Activated naive CD4-positive, alpha-beta T cell treated with anti-CD3 and anti-CD28 coated beads, Interleukin-2, amount 10 ng/mL, durations not matched to agents 7 days and 5 days (primary cell): ENCODE data around the gene MMP14.
"Not testable (repeated sequence)": the region's sequence is repeated elsewhere in the genome, so short reads cannot be mapped to it uniquely, and the experiment has no call there.

ENCODE experiments used
- CTCF ChIA-PET: fragments of 350-600 bp; sonication (Branson Sonifier 250); formaldehyde crosslinking; loops from one replicate; lab custom pipeline; 2021; ENCODE audit warnings: antibody characterized with exemption; lab: Charles Lee
- DNase-seq: peaks from one replicate; pipeline ENCODE4 v3.0.0-alpha.2; 2020
- H3K27ac Mint-ChIP-seq: one replicate; pipeline ENCODE4 v1.8.0; 2021; ENCODE audit warnings: mild to moderate bottlenecking, moderate library complexity, mixed read lengths
- H3K27me3 Mint-ChIP-seq: one replicate; pipeline ENCODE4 v1.8.0; 2021; ENCODE audit warnings: mild to moderate bottlenecking, mixed read lengths
- H3K36me3 Mint-ChIP-seq: one replicate; pipeline ENCODE4 v1.8.0; 2021; ENCODE audit warnings: mixed read lengths
- H3K4me1 Mint-ChIP-seq: one replicate; pipeline ENCODE4 v1.8.0; 2021; ENCODE audit warnings: mixed read lengths
- H3K4me3 Mint-ChIP-seq: one replicate; pipeline ENCODE4 v1.8.0; 2021; ENCODE audit warnings: mild to moderate bottlenecking, moderate library complexity, mixed read lengths
- H3K9me3 Mint-ChIP-seq: one replicate; pipeline ENCODE4 v1.8.0; 2021; ENCODE audit warnings: mixed read lengths

The MMP14 gene

DNA sequence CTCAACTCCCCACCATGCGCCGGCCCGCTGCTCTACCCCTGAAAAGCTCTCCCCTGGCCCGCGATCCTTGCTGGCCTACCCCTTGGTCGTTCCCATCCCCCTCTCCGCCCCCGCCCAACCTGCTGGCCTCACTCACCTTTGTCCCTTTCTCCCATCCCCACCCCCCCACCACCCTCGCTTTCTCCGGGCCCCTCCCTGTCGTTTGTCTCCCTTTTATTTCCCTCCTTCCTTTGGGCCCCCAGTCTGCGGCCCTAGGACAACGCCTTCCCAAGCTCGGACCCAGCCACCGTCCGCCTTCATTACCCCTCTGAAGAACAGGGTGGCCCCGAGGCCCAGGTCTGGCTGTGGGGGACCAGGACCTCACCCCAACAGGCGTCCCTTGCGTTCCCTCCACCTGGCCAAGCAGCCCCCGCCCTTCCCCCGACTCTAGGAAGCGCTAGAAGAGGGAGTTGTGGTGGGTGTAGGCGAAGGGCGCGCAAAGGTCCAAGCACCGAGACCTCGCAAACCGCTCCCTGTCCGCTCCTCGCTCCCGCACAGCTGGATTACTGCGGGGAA, 14.3 kb upstream of the MMP14 start:
- Mint-ChIP-seq H3K27ac (no peak overlapping the region), H3K36me3 (no peaks in the 10 kb centered on the region), H3K9me3 (no peaks in the 10 kb centered on the region), H3K27me3 (peaks cover 58% of the 10 kb centered on the region), H3K4me3 (peak overlapping the region; percentile 38), H3K4me1 (peaks cover 37% of the 10 kb centered on the region)
- DNase-seq = no peak
- CTCF ChIA-PET = interaction anchor here (0.6 to 10.2 kb wide), 24 partner anchors 8 to 261 kb away, joined by 3 to 224 read pairs (median 4); no protein-coding TSS in a partner anchor

DNA sequence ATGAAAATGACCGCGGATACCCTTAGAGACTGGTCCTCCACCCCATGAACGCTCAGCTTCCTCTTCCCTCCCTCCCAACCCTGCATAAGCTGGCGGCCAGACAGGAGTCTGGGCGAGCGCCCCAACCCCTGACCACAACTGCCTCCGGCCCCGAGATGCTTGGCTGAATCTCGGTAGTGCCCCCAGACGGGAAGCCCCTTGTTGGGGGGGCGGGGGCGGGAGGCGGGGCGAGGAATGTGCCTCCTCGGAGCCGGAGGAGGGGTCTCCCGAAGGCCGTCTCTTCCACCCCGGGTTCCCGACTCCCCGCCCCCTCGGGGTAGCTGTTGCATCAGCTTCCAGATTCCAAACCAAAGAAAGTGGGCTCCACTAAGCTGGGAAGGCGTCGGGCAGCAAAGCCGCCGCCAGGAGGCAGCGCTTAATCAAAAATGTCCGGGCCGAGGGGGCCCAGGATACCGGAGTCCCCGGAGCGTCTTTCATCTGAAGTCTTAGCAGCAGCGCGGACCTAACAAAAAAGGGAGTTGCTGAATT, 13.8 kb upstream of the MMP14 start:
- H3K36me3 Mint-ChIP-seq = no peaks in the 10 kb centered on the region
- no peak overlapping the region for H3K27ac Mint-ChIP-seq
- CTCF ChIA-PET = interaction anchor here (0.6 to 10.2 kb wide), 30 partner anchors 8 to 262 kb away, joined by 3 to 224 read pairs (median 4); no protein-coding TSS in a partner anchor
- H3K9me3 Mint-ChIP-seq = no peaks in the 10 kb centered on the region
- H3K4me3 Mint-ChIP-seq = peak overlapping the region; percentile 46
- H3K4me1 Mint-ChIP-seq = peaks cover 37% of the 10 kb centered on the region
- H3K27me3 Mint-ChIP-seq = peaks cover 58% of the 10 kb centered on the region
- peak; percentile 77 for DNase-seq

DNA sequence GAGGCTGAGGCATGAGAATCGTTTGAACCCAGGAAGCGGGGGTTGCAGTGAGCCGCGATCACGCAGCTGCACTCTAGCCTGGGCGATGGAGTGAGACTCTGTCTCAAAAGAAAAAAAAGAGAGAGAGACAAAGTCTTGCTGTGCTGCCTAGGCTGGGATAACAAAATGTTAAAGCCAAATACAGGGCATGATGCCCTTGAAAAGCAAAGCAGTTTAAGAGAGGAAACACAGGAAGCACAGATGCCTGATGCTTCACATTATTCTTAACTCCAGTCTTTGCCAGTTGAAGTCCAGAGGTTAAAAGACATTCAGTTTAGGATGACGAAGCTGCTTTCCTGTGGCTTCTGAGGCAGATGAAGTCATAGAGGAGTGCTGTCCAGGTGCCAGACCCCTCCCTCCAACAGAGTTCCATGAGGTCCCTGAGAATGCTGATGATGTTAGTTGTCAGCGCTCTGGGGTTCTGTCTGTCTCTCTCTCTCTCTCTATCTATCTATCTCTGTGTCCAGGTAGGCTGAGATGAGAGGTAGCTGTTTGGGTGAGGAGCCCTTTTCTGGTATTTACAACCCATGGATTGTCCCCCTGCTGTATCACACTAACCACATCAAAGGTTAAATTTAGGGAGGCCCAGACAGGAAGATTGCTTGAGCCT, 11.6 kb upstream of the MMP14 start:
- Mint-ChIP-seq H3K4me3 (no peak overlapping the region), H3K36me3 (peaks cover 3% of the 10 kb centered on the region), H3K9me3 (no peaks in the 10 kb centered on the region), H3K27ac (peak overlapping the region; percentile 16), H3K27me3 (peaks cover 44% of the 10 kb centered on the region), H3K4me1 (peaks cover 40% of the 10 kb centered on the region)
- peak; percentile 38 for DNase-seq
- CTCF ChIA-PET = interaction anchor here (0.7 to 10.2 kb wide), 9 partner anchors 13 to 254 kb away, joined by 3 to 224 read pairs (median 4); no protein-coding TSS in a partner anchor

DNA sequence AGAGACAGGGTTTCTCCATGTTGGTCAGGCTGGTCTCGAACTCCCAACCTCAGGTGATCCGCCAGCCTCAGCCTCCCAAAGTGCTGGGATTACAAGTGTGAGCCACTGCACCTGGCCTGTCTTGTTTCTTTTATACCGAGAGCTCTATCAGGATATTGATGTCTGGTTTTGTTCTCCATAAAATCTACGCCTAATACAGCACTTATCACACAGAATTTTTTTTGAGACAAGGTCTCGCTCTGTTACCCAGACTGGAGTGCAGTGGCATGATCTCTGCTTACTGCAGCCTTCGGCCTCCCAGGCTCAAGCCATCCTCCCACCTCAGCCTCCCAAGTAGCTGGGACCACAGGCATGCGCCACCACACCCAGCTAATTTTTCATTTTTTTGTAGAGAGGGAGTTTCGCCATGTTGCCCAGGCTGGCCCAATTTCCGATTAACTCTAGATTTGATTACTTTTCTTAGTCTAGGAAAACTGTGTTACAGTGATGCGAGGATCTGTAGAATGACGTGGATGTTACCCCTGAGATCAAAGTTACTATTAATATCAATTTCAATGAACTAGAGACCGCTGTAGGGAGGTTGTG, 7.2 kb upstream of the MMP14 start:
- H3K4me1 Mint-ChIP-seq = peaks cover 46% of the 10 kb centered on the region
- peak overlapping the region; percentile 92 for H3K27ac Mint-ChIP-seq
- H3K36me3 Mint-ChIP-seq = peaks cover 29% of the 10 kb centered on the region
- H3K27me3 Mint-ChIP-seq, DNase-seq, H3K9me3 Mint-ChIP-seq: not testable (repeated sequence)
- CTCF ChIA-PET = interaction anchor here (3.3 kb wide), 1 partner anchor 23 kb away, joined by 29 read pairs; no protein-coding TSS in a partner anchor
- H3K4me3 Mint-ChIP-seq = peak overlapping the region; percentile 90

DNA sequence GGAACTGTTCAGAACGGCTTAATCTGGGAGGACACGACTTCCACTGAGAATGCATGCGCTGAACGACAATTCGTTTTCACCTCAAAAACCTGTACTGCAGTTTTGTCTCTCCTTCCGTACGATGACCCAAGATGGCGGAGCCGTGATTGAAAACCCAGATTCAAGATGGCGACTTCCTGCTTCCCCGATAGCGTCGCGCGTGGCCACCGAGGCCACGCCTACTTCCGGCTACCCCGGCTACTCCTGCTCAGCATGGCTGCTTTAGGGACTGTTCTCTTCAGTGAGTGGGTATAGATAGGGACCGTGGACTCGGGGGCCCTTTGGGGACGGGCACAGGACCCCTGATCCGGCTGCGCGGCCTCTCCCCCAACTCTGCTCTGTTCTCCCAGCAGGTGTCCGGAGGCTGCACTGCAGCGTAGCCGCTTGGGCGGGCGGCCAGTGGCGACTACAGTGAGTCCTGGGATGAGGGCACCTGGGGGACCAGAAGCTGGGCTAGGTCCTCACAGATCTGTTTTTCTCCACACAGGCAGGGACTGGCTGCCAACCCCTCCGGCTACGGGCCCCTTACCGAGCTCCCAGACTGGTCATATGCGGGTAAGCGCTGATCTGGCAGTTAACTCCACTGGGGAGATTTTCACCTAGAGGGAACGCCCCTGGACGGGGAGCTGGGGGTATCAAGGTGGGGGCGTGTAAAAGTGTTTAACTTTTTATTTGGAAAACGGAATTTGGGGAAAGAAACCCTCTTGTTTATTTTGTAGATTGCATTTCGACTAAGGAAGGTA, 6.5 kb upstream of the MMP14 start, which contains the start of gene MRPL52:
Gene MRPL52, plus strand, starts transcription at position 227 of the 782 bp plus-strand sequence. Its CDS starts 26 bp downstream, at position 253.
- no peaks in the 10 kb centered on the region for H3K9me3 Mint-ChIP-seq

DNA sequence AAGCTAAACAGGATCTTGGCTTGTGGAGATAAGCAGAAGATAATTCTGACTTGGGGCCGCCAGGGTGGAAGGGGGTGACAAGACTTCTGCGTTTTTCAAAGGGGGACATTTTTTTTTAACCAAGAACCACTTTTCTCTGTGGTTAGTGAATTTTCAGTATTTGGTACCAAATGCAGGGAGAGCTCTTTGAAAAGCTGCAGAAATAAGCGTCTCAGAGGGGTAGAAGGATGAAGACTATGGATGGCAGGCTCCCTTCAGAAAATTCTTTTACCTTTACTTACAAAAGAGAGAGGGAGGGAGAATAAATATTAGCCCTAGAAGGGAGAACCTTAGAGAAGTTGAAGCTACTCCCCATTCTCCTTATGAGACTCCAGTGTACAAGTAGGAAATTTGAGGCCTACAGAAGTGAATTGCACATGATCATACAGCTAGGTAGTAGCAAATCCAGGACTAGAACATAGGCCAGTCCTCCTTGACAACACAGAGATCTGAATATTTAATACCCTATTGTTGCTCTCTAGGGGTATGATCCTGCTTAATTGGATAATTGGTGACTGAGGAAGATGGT, 5.9 kb upstream of the MMP14 start:
- CTCF ChIA-PET = interaction anchor here (0.7 to 3.3 kb wide), 5 partner anchors 8 to 260 kb away, joined by 3 to 29 read pairs (median 4); no protein-coding TSS in a partner anchor

More for the DNA sequence above, 6.5 kb upstream of the MMP14 start, which contains the start of gene MRPL52:
- Mint-ChIP-seq H3K4me1 (peaks cover 40% of the 10 kb centered on the region), H3K27ac (peak within 1 kb of the TSS; percentile 92), H3K36me3 (peaks cover 34% of the 10 kb centered on the region), H3K27me3 (peaks cover 3% of the 10 kb centered on the region), H3K4me3 (peak within 1 kb of the TSS; percentile 90)
- peak; percentile 93 for DNase-seq
- CTCF ChIA-PET = interaction anchor here (0.7 to 3.3 kb wide), 5 partner anchors 7 to 260 kb away, joined by 3 to 29 read pairs (median 4); no protein-coding TSS in a partner anchor

DNA sequence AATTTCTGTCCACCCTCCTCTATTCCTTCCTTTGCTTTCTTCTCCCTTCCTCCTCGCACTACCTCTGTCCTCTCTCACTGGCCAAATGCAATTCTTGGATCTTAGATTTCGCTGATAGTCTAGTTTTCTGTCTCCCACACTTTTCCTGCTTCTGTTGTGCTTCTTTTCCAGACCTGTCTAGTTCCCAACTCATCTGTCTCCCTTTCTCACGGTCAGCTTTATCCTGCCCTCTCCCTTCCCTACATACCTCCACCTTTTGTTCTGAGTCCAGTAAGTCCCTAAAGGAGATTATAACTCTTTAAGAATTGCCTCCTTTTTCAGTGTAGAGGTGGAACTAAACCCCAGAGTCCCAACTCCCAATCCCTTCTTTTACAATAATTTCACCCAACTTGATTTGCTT, 880 bp upstream of the MMP14 start:
- DNase-seq = no peak
- peaks cover 39% of the 10 kb centered on the region for H3K36me3 Mint-ChIP-seq
- peaks cover 42% of the 10 kb centered on the region for H3K27me3 Mint-ChIP-seq
- CTCF ChIA-PET = interaction anchor here (0.6 to 3.2 kb wide), 4 partner anchors 13 to 152 kb away, joined by 3 to 9 read pairs (median 6); no protein-coding TSS in a partner anchor
- H3K9me3 Mint-ChIP-seq = no peaks in the 10 kb centered on the region
- H3K4me3 Mint-ChIP-seq = no peak overlapping the region
- H3K4me1 Mint-ChIP-seq = peaks cover 25% of the 10 kb centered on the region
- no peak overlapping the region for H3K27ac Mint-ChIP-seq

More for the DNA sequence above, 5.9 kb upstream of the MMP14 start:
- Mint-ChIP-seq H3K36me3 (peaks cover 37% of the 10 kb centered on the region), H3K4me3 (peak overlapping the region; percentile 90), H3K9me3 (no peaks in the 10 kb centered on the region), H3K27me3 (no peaks in the 10 kb centered on the region), H3K4me1 (peaks cover 36% of the 10 kb centered on the region), H3K27ac (peak overlapping the region; percentile 92)
- DNase-seq = no peak

DNA sequence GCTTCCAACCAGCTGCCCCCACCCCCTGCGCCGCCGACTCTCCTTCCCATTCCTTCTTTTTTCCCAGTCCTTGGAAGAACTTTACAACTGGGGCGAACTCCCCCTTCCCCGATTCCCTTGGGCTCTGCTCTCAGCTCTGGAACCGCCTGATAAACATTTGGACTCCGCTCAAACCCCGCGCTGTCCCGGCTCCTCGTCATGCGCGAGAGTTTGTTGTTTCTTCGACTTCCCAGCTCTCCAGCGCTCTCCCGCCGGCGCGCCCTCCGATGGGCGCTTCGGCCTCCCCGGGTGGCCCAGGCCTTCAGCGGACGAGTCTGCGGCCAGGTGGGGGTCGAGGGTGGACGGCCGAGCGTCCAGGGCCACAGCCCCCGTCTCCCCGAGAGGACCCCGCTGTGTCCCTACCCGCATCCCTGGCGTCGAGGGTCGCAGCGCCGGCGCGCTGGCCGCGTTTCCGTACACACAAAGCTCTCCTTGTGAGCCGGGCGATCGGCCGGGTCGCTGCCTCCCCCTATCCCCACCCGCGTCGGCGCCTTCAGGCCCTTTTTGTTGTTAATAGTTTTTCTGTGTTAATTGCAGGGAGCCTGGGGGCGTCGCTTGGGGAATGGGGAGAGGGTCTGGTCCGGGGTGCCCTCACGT, 847 bp downstream of the MMP14 start:
- Mint-ChIP-seq H3K36me3 (peaks cover 28% of the 10 kb centered on the region), H3K4me1 (peaks cover 12% of the 10 kb centered on the region), H3K27ac (no peak overlapping the region), H3K27me3 (peaks cover 56% of the 10 kb centered on the region), H3K9me3 (no peaks in the 10 kb centered on the region), H3K4me3 (peak overlapping the region; percentile 56)
- CTCF ChIA-PET = interaction anchor here (1.2 to 4.9 kb wide), 5 partner anchors 13 to 267 kb away, joined by 3 to 36 read pairs (median 4); no protein-coding TSS in a partner anchor
- DNase-seq = no peak

DNA sequence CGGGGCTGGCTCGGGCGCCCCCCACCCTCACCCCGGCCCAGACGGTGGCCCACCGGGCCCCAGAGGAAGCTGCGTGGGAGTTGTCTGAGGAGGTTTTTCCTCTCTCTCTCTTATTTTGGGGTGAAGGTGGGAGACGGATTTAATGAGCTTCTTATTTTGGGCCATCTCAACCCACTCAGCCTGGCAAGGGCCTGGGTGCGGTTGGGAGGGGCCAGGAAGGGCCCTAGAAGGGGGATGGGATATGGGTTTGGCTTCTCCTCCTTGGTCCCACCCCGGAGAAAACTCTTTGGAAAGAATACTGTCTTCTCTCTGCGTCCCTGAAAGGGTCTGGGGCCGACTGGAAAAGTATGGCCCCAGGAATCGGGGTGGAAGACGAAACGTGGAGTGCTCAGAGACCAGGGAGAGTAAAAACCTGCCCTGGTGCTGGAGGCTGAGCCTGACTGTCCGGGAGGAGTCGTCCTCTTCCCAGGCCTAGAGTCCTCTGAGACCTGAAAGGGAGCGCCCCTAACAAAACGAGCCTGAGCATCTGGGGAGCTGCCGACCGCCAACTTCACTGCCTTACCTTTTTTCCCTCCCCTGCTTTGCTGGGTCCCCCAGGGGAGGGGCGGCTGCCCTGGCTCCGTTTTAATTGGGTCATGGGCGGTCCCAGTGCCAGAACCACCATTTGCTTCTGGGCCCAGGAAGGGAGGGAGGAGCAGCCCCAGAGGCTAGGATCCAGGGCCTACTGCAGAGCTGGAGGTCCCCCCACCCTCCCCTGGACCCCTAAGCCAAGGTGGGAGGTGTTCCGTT, 1.6 kb downstream of the MMP14 start:
- DNase-seq = no peak
- CTCF ChIA-PET = interaction anchor here (0.7 to 4.9 kb wide), 8 partner anchors 11 to 268 kb away, joined by 3 to 36 read pairs (median 4); no protein-coding TSS in a partner anchor
- H3K27ac Mint-ChIP-seq = no peak overlapping the region
- H3K4me1 Mint-ChIP-seq = peaks cover 12% of the 10 kb centered on the region
- no peak overlapping the region for H3K4me3 Mint-ChIP-seq
- H3K9me3 Mint-ChIP-seq = no peaks in the 10 kb centered on the region
- H3K36me3 Mint-ChIP-seq = peaks cover 25% of the 10 kb centered on the region
- H3K27me3 Mint-ChIP-seq = peaks cover 64% of the 10 kb centered on the region

DNA sequence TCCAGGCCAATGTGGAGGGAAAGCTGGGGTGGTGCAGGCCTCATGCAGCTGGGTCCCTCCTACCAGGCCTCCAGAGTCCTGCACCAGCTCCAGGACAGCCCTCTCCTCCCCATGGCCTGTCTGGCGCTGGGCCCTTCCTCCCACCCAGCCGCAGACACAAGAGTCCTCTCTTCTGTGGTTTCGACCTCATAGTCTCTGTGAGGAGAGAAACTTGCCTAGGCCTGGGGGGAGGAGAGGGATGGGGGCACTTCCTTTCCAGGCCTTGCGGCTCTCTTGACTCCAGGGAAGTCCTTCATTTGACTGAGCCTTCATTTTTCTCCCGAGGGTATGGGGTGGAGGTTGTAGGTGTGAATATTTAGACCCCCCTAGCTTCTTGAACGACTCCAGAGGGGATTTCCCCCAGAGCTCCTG, 2.3 kb downstream of the MMP14 start:
- CTCF ChIA-PET = interaction anchor here (0.7 to 4.9 kb wide), 6 partner anchors 11 to 92 kb away, joined by 3 to 36 read pairs (median 4); no protein-coding TSS in a partner anchor
- peaks cover 24% of the 10 kb centered on the region for H3K36me3 Mint-ChIP-seq
- peaks cover 70% of the 10 kb centered on the region for H3K27me3 Mint-ChIP-seq
- no peak overlapping the region for H3K4me3 Mint-ChIP-seq
- H3K4me1 Mint-ChIP-seq = peaks cover 12% of the 10 kb centered on the region
- H3K9me3 Mint-ChIP-seq = no peaks in the 10 kb centered on the region
- no peak for DNase-seq
- no peak overlapping the region for H3K27ac Mint-ChIP-seq

DNA sequence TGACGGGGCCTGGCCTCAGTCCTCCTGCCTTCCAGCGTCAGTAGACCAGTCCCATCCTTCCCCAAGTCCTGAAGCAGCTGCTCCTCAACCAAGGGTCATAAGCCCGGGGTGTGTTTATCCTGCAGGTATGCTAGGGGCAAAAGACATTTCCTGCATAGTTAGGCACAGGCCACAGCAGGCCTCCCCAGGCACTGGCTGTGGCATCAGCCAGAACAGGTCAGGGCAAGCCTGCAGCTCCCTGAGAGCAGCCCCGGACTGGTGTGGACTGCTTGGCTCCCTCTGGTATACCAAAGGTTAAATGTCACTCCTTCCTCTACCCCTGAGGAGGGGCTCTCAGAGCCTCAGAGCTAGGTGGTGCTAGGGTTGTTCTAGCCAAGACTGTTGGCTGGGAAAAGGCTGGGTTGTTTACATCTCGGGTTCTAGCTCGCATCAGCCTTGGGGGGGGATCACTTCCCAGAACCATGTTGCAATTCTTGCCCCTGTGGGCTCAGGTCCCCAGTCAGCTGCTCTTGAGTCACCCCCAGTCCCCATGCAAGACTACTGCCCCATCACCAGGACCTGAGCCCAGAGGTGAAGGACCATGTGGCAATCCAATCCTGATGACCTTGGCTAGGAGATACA, 2.9 kb downstream of the MMP14 start:
- Mint-ChIP-seq H3K4me3 (no peak overlapping the region), H3K27ac (no peak overlapping the region), H3K9me3 (no peaks in the 10 kb centered on the region), H3K4me1 (peaks cover 12% of the 10 kb centered on the region), H3K27me3 (peaks cover 77% of the 10 kb centered on the region), H3K36me3 (peaks cover 18% of the 10 kb centered on the region)
- DNase-seq = no peak
- CTCF ChIA-PET = interaction anchor here (0.7 to 4.9 kb wide), 5 partner anchors 10 to 91 kb away, joined by 3 to 36 read pairs (median 4); no protein-coding TSS in a partner anchor
